Type B pancreatic cell (in vitro differentiated cells): ENCODE measurements around the gene SETBP1. TPM values are rescaled to one million over a fixed set of nuclear protein-coding genes. Genes with fewer than 3 reads are reported as not detected.

Experiments used
- DNase-seq: peaks from one replicate; pipeline ENCODE4 v3.0.0; 2021; ENCODE audit warnings: mixed read lengths; ENCODE audit not compliant: unreplicated experiment; ENCODE audit errors: extremely low spot score
- H3K27ac Mint-ChIP-seq: 2 replicates; pipeline ENCODE4 v1.8.0; 2021; ENCODE audit warnings: mild to moderate bottlenecking, mixed read lengths
- H3K27me3 Mint-ChIP-seq: 2 replicates; pipeline ENCODE4 v1.8.0; 2021; ENCODE audit warnings: mixed read lengths
- H3K36me3 Mint-ChIP-seq: 2 replicates; pipeline ENCODE4 v1.8.0; 2021; ENCODE audit warnings: mixed read lengths
- H3K4me1 Mint-ChIP-seq: one replicate; pipeline ENCODE4 v1.8.0; 2021; ENCODE audit warnings: mixed read lengths; ENCODE audit not compliant: unreplicated experiment
- H3K4me3 Mint-ChIP-seq: 2 replicates; pipeline ENCODE4 v1.8.0; 2021; ENCODE audit warnings: mild to moderate bottlenecking, mixed read lengths
- H3K9me3 Mint-ChIP-seq: 2 replicates; pipeline ENCODE4 v1.8.0; 2021; ENCODE audit warnings: mixed read lengths
- total RNA-seq: library from RNA; stranded (reverse); gene quantifications from 2 replicates; pipeline ENCODE4 v1.2.1, GENCODE V29; 2021; ENCODE audit warnings: low replicate concordance
- TF ChIP-seq, protein P1 (sequence below): fragments of 200-600 bp; sonication (generic); conservative IDR thresholded peaks from 2 replicates; pipeline ENCODE4 v1.5.0; 2021; ENCODE audit warnings: antibody characterized with exemption, mild to moderate bottlenecking

The SETBP1 gene
- total RNA-seq, 1 donor from 2014 or later, result 62.7 TPM

- Mint-ChIP-seq H3K27ac (peak overlapping the region; percentile 89), H3K36me3 (no peaks in the 10 kb centered on the region), H3K4me1 (no peaks in the 10 kb centered on the region), H3K27me3 (peaks cover 11% of the 10 kb centered on the region), H3K4me3 (no peak overlapping the region), H3K9me3 (no peaks in the 10 kb centered on the region)
- TF ChIP-seq, protein P1, sequence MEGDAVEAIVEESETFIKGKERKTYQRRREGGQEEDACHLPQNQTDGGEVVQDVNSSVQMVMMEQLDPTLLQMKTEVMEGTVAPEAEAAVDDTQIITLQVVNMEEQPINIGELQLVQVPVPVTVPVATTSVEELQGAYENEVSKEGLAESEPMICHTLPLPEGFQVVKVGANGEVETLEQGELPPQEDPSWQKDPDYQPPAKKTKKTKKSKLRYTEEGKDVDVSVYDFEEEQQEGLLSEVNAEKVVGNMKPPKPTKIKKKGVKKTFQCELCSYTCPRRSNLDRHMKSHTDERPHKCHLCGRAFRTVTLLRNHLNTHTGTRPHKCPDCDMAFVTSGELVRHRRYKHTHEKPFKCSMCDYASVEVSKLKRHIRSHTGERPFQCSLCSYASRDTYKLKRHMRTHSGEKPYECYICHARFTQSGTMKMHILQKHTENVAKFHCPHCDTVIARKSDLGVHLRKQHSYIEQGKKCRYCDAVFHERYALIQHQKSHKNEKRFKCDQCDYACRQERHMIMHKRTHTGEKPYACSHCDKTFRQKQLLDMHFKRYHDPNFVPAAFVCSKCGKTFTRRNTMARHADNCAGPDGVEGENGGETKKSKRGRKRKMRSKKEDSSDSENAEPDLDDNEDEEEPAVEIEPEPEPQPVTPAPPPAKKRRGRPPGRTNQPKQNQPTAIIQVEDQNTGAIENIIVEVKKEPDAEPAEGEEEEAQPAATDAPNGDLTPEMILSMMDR, result no peak
- DNase-seq, result no peak
Observed at GRCh38 chr18:44638034-44638540, 42.6 kb upstream of the SETBP1 start.

- Mint-ChIP-seq H3K27ac (no peak overlapping the region), H3K9me3 (no peaks in the 10 kb centered on the region), H3K36me3 (no peaks in the 10 kb centered on the region), H3K4me1 (peaks cover 3% of the 10 kb centered on the region), H3K27me3 (peaks cover 15% of the 10 kb centered on the region), H3K4me3 (no peak overlapping the region)
- no peak for DNase-seq
- TF ChIP-seq, protein P1, result no peak
Observed at GRCh38 chr18:44638811-44639210, 41.9 kb upstream of the SETBP1 start.

DNA sequence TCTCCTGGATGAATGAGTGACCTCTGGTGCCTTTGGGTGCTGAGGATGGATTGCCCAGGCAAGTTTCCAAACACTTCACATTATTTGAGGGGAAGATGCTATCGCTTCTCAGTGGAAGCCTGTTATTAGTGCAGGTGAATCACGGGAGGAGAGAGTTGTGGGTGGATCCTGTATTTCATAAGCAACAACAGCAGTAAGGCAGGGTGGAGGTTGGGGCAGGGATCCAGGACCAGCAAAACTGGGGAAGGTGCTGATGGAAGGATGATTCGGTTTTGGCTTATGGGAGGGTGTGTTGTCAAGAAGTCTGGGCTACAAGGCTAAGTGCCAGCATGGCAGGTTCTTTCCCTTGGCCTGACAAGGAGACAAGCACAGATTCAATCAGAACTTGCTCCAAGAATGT lies 37.7 kb upstream of the SETBP1 start:
- TF ChIP-seq, protein P1, result no peak
- H3K27ac Mint-ChIP-seq, result no peak overlapping the region
- H3K27me3 Mint-ChIP-seq, result peaks cover 23% of the 10 kb centered on the region
- H3K9me3 Mint-ChIP-seq, result no peaks in the 10 kb centered on the region
- H3K4me3 Mint-ChIP-seq, result no peak overlapping the region
- DNase-seq, result no peak
- H3K4me1 Mint-ChIP-seq, result peaks cover 6% of the 10 kb centered on the region
- H3K36me3 Mint-ChIP-seq, result no peaks in the 10 kb centered on the region

DNA sequence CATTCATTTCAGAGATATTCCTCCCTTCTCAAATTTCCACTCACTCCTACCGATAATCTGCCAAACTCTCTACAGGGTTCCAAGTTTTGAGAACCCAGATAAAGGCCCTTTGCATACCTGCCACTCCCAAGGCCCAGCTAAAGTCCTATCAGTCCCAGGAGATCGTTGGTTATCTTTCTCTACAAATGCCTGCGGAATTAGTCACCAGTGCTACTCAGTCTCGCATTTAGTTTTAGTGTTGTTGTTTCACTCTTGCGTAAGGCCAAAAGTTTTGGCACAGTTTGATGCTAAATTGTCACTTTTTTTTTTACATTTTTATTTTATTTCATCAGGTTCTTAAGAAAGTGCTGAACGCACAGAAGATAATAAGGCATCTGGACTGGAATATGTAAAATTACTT lies 29.2 kb upstream of the SETBP1 start:
- TF ChIP-seq, protein P1, result no peak
- no peak overlapping the region for H3K27ac Mint-ChIP-seq
- H3K4me1 Mint-ChIP-seq, result peaks cover 5% of the 10 kb centered on the region
- DNase-seq, result no peak
- H3K4me3 Mint-ChIP-seq, result no peak overlapping the region
- peaks cover 4% of the 10 kb centered on the region for H3K9me3 Mint-ChIP-seq
- no peaks in the 10 kb centered on the region for H3K27me3 Mint-ChIP-seq
- no peaks in the 10 kb centered on the region for H3K36me3 Mint-ChIP-seq

- peaks cover 5% of the 10 kb centered on the region for H3K4me1 Mint-ChIP-seq
- DNase-seq, result no peak
- TF ChIP-seq, protein P1, result no peak
- H3K9me3 Mint-ChIP-seq, result peaks cover 4% of the 10 kb centered on the region
- H3K27me3 Mint-ChIP-seq, result no peaks in the 10 kb centered on the region
- H3K36me3 Mint-ChIP-seq, result no peaks in the 10 kb centered on the region
- no peak overlapping the region for H3K4me3 Mint-ChIP-seq
- H3K27ac Mint-ChIP-seq, result no peak overlapping the region
Observed at GRCh38 chr18:44651918-44652572, 28.6 kb upstream of the SETBP1 start.
